GM12878 (cell line): Measurements from ENCODE around the gene RECK. TPM values are rescaled to one million over a fixed set of nuclear protein-coding genes. Genes with fewer than 3 reads are reported as not detected.

Experiments used
- ATAC-seq: fragments of 200-7000 bp; cut with Tn5 transposase; 3 replicates; pipeline ENCODE4 v1.9.1; 2020; ENCODE audit warnings: mild to moderate bottlenecking, moderate library complexity
- BruUV-seq: library from RNA; stranded (reverse); fragments of 400-500 nt; replicated peaks from 2 replicates; lab custom pipeline; 2021; lab: Mats Ljungman, UMichigan
- CTCF ChIA-PET: fragments of 300-600 bp; sonication (Branson Sonifier 250); formaldehyde crosslinking; extraction: SDS; loops from one replicate; lab custom pipeline; 2021; ENCODE audit warnings: inconsistent platforms; lab: Yijun Ruan, JAX
- POLR2A ChIA-PET: fragments of 350-600 bp; formaldehyde crosslinking; extraction: SDS; loops from one replicate; lab custom pipeline; 2021; ENCODE audit warnings: inconsistent platforms; lab: Charles Lee
- RAD21 ChIA-PET: fragments of 300-600 bp; sonication (Branson Sonifier 250); formaldehyde crosslinking; loops from one replicate; lab custom pipeline; 2023; ENCODE audit warnings: antibody characterized with exemption; ENCODE audit not compliant: unreplicated experiment; lab: Charles Lee
- SMC1A ChIA-PET: fragments of 300-600 bp; sonication (Branson Sonifier 250); formaldehyde crosslinking; loops from one replicate; lab custom pipeline; 2023; ENCODE audit not compliant: unreplicated experiment, uncharacterized antibody; lab: Charles Lee
- DNase-seq: peaks from one replicate; pipeline ENCODE4 v3.0.0-alpha.2; 2011; ENCODE audit warnings: low read depth, low spot score
- FAIRE-seq: peaks from 3 replicates; lab custom pipeline; 2011; peaks lifted over from hg19 to GRCh38; lab: Jason Lieb, UNC
- H2AFZ ChIP-seq: 2 replicates; pipeline ENCODE4 v1.6.0; 2011; ENCODE audit warnings: low read depth, low read length, control low read depth; ENCODE audit not compliant: control insufficient read depth
- H3K27ac ChIP-seq: 2 replicates; pipeline ENCODE4 v1.5.1; 2011; ENCODE audit warnings: control low read depth; ENCODE audit not compliant: control insufficient read depth, insufficient read depth
- H3K27me3 ChIP-seq, 2 experiments: replicated peaks in 1 of 2; 2 replicates each; pipeline versions ENCODE4 v1.6.0 to v1.6.1; 2011; ENCODE audit warnings: low read length in 1 of 2; ENCODE audit not compliant: control insufficient read depth in 2 of 2, insufficient read depth in 2 of 2
- H3K36me3 ChIP-seq, 2 experiments: 2 replicates each; pipeline ENCODE4 v1.5.1; 2011; ENCODE audit warnings: low read length in 1 of 2; ENCODE audit not compliant: control insufficient read depth in 2 of 2, insufficient read depth in 2 of 2
- H3K4me1 ChIP-seq: 2 replicates; pipeline ENCODE4 v1.6.1; 2011; ENCODE audit warnings: mild to moderate bottlenecking, low read length, moderate library complexity, mixed read lengths; ENCODE audit not compliant: control insufficient read depth, insufficient read depth
- H3K4me2 ChIP-seq: 2 replicates; pipeline ENCODE4 v1.6.0; 2011; ENCODE audit warnings: control low read depth; ENCODE audit not compliant: control insufficient read depth, insufficient read depth
- H3K4me3 ChIP-seq: fragments of 200-600 bp; sonication (generic); 2 replicates; pipeline ENCODE4 v1.5.1; 2016
- H3K79me2 ChIP-seq: 2 replicates; pipeline ENCODE4 v1.6.0; 2011; ENCODE audit warnings: low read length; ENCODE audit not compliant: control insufficient read depth, insufficient read depth
- H3K9ac ChIP-seq: 2 replicates; pipeline ENCODE4 v1.8.0; 2011; ENCODE audit warnings: low read length, control low read depth, mixed read lengths; ENCODE audit not compliant: control insufficient read depth, insufficient read depth
- H3K9me3 ChIP-seq: replicated peaks from 3 replicates; pipeline ENCODE4 v1.5.1; 2011; ENCODE audit warnings: mild to moderate bottlenecking, low read length; ENCODE audit not compliant: control insufficient read depth, insufficient read depth
- H4K20me1 ChIP-seq: 2 replicates; pipeline ENCODE4 v1.6.0; 2011; ENCODE audit not compliant: control insufficient read depth, insufficient read depth
- E2F4 ChIP-seq: IDR thresholded peaks from 2 replicates; pipeline ENCODE4 v1.6.1; 2012; ENCODE audit warnings: low read depth, low read length, improper control_type of control experiment
- NKRF ChIP-seq: fragments of 450-650 bp; conservative IDR thresholded peaks from 2 replicates; pipeline ENCODE4 v1.6.1; 2017; ENCODE audit warnings: mild to moderate bottlenecking, moderate library complexity
- NR2C2 ChIP-seq: IDR thresholded peaks from 2 replicates; pipeline ENCODE4 v1.6.1; 2011; ENCODE audit warnings: borderline replicate concordance, low read depth; ENCODE audit not compliant: control insufficient read depth, insufficient read length
- NR2F1 ChIP-seq: fragments of 450-650 bp; conservative IDR thresholded peaks from 2 replicates; pipeline ENCODE4 v1.6.1; 2017; ENCODE audit warnings: mild to moderate bottlenecking
- PML ChIP-seq: IDR thresholded peaks from 2 replicates; pipeline ENCODE4 v1.6.1; 2012; ENCODE audit warnings: low read length, inconsistent platforms
- POLR2AphosphoS5 ChIP-seq: IDR thresholded peaks from 2 replicates; pipeline ENCODE4 v1.6.1; 2011; ENCODE audit warnings: mild to moderate bottlenecking, low read length, inconsistent platforms
- RAD51 ChIP-seq: fragments of 450-650 bp; IDR thresholded peaks from 2 replicates; pipeline ENCODE4 v1.6.1; 2016; ENCODE audit warnings: moderate library complexity, mild to moderate bottlenecking, inconsistent platforms
- SMAD1 ChIP-seq: fragments of 450-650 bp; IDR thresholded peaks from 2 replicates; pipeline ENCODE4 v1.6.1; 2018; ENCODE audit warnings: mild to moderate bottlenecking, low read depth; ENCODE audit not compliant: partially characterized antibody
- TARDBP ChIP-seq: IDR thresholded peaks from 2 replicates; pipeline ENCODE4 v1.6.1; 2016; ENCODE audit warnings: borderline replicate concordance
- WRNIP1 ChIP-seq: IDR thresholded peaks from 2 replicates; pipeline ENCODE4 v1.6.1; 2011; ENCODE audit warnings: low read depth, low read length, improper control_type of control experiment, borderline replicate concordance
- WGBS: methylation state at CpG from one replicate; pipeline ENCODE4 v1.1.6; 2016; ENCODE audit warnings: low lambda C conversion rate; ENCODE audit not compliant: insufficient replicate concordance, insufficient coverage; ENCODE audit errors: missing lambda C conversion rate; 5-methylcytosine and 5-hydroxymethylcytosine counted together
- in situ Hi-C: fragments of 300-500 bp; cut with MboI; formaldehyde crosslinking; loops from 9 replicates; pipeline ENCODE4 v1.14.3; 2018; ENCODE audit warnings: mixed read lengths
- intact Hi-C: fragments of 100-400 bp; cut with micrococcal nuclease; formaldehyde crosslinking; loops from one replicate; pipeline ENCODE4 v1.14.2; 2022; ENCODE audit not compliant: unreplicated experiment
- polyA plus RNA-seq, 11 experiments: library from polyadenylated mRNA; depleted of rRNA in 4 of 11; unstranded in 6 of 11; stranded (reverse) in 5 of 11; fragments of >200 nt; fragmentation: Nextera tagmentation in 4 of 11; fragmentation: Illumina TruSeq in 1 of 11; extraction: Ambion mirVana in 4 of 11; extraction: Trizol in 1 of 11; gene quantifications; 1 replicate in 1 of 11; 2 replicates in 10 of 11; pipeline versions ENCODE4 v1.2.1 to v1.2.3, GENCODE V29; 2011 to 2016; ENCODE audit warnings: inconsistent platforms in 2 of 11, missing spikeins in 2 of 11, low read depth in 1 of 11
- total RNA-seq, 4 experiments: library from RNA; depleted of rRNA in 3 of 4; stranded (reverse); fragments of >200 nt in 3 of 4; fragmentation: Illumina TruSeq in 1 of 4; extraction: Trizol in 1 of 4; gene quantifications; 2 replicates each; pipeline versions ENCODE4 v1.2.1 to v1.2.3, GENCODE V29; 2013 to 2021

RECK gene
- total and polyA plus RNA-seq, 10 of the 15 experiments (the other 5 are each of a cell fraction or from before 2014, with no cell fraction given): 0.02 to 0.40 (median 0.13) TPM

GRCh38 chr9:36036253-36036779, 397 bp upstream of the RECK start:
- no peaks in the 10 kb centered on the region; the same call in 1 of the 2 replicates for H3K4me1 ChIP-seq
- H4K20me1 ChIP-seq: no peaks in the 10 kb centered on the region
- no peak for ATAC-seq
- FAIRE-seq: no peak
- peak overlapping the region; percentile 80 for H2AFZ ChIP-seq
- TF ChIP-seq SMAD1 (no peak), WRNIP1 (no peak), POLR2AphosphoS5 (no peak)
- peak overlapping the region; percentile 69 for H3K4me2 ChIP-seq
- no TSS peak for BruUV-seq
- in situ Hi-C loops (no loop called here), intact Hi-C loops (loop anchor here (10.0 kb wide), 1 partner anchor 128 kb away; the partner anchor contains the start of gene CCIN)
- peaks cover 0 to 2% of the 10 kb centered on the region in 2 experiments; a peak in 1 of 4 replicates for H3K27me3 ChIP-seq
- 75% methylated on average over 19 of the region's 20 CpGs for WGBS
- ChIA-PET SMC1A (no interaction called here), CTCF (interaction anchor here (0.9 kb wide), 1 partner anchor 90 kb away, joined by 3 read pairs; no protein-coding TSS in a partner anchor), RAD21 (no interaction called here), POLR2A (no interaction called here)
- no peaks in the 10 kb centered on the region for H3K79me2 ChIP-seq
- H3K4me3 ChIP-seq: peak overlapping the region; percentile 71
- no peaks in the 10 kb centered on the region for H3K36me3 ChIP-seq
- no peak overlapping the region for H3K9ac ChIP-seq
- H3K27ac ChIP-seq: no peak overlapping the region
- H3K9me3 ChIP-seq: no peaks in the 10 kb centered on the region
- no peak for DNase-seq

- Histone ChIP-seq H3K4me1 (no peaks in the 10 kb centered on the region; the same call in 1 of the 2 replicates), H3K4me3 (peak overlapping the region; percentile 71), H4K20me1 (no peaks in the 10 kb centered on the region), H3K27me3 (peaks cover 0 to 2% of the 10 kb centered on the region in 2 experiments; a peak in 1 of 4 replicates), H3K9ac (peak overlapping the region; percentile 63), H3K79me2 (no peaks in the 10 kb centered on the region), H3K27ac (no peak overlapping the region), H3K36me3 (no peaks in the 10 kb centered on the region), H2AFZ (peak overlapping the region; percentile 89), H3K9me3 (no peaks in the 10 kb centered on the region), H3K4me2 (peak overlapping the region; percentile 69)
- SMC1A ChIA-PET: interaction anchor here (0.6 to 1.8 kb wide), 2 partner anchors 14 to 62 kb away, joined by 3 to 6 read pairs; no protein-coding TSS in a partner anchor
- in situ Hi-C loops: no loop called here
- intact Hi-C loops: loop anchor here (10.0 kb wide), 1 partner anchor 127 kb away; the partner anchor contains the start of gene CCIN
- DNase-seq: no peak
- ATAC-seq: no peak; the same call in 2 of the 3 replicates
- WGBS: 16% methylated on average over 16 of the region's 18 CpGs
- TF ChIP-seq PML: no peak
- no peak for TF ChIP-seq RAD51
- TF ChIP-seq TARDBP: no peak
- TF ChIP-seq NR2F1: no peak
- no peak for TF ChIP-seq NKRF
- TF ChIP-seq E2F4: no peak
- no peak for TF ChIP-seq NR2C2
- POLR2A ChIA-PET: no interaction called here
- RAD21 ChIA-PET: interaction anchor here (0.7 kb wide), 1 partner anchor 153 kb away, joined by 3 read pairs; the partner anchor contains the start of gene CLTA
- BruUV-seq: no TSS peak
- no peak for FAIRE-seq
- CTCF ChIA-PET: interaction anchor here (0.8 to 2.0 kb wide), 3 partner anchors 9 to 30 kb away, joined by 3 to 6 read pairs (median 3); no protein-coding TSS in a partner anchor
Observed at GRCh38 chr9:36037549-36038122, 923 bp downstream of the RECK start.
